NCI-H2081 (cell line): ENCODE data around the gene TNFSF13.
"Not testable (repeated sequence)": the region's sequence is repeated elsewhere in the genome, so short reads cannot be mapped to it uniquely, and the experiment has no call there.

Experiments
- DNase-seq, 2 experiments: peaks; one replicate each; lab custom pipeline; 2025; lab: John Stamatoyannopoulos, UW

Gene TNFSF13

DNA sequence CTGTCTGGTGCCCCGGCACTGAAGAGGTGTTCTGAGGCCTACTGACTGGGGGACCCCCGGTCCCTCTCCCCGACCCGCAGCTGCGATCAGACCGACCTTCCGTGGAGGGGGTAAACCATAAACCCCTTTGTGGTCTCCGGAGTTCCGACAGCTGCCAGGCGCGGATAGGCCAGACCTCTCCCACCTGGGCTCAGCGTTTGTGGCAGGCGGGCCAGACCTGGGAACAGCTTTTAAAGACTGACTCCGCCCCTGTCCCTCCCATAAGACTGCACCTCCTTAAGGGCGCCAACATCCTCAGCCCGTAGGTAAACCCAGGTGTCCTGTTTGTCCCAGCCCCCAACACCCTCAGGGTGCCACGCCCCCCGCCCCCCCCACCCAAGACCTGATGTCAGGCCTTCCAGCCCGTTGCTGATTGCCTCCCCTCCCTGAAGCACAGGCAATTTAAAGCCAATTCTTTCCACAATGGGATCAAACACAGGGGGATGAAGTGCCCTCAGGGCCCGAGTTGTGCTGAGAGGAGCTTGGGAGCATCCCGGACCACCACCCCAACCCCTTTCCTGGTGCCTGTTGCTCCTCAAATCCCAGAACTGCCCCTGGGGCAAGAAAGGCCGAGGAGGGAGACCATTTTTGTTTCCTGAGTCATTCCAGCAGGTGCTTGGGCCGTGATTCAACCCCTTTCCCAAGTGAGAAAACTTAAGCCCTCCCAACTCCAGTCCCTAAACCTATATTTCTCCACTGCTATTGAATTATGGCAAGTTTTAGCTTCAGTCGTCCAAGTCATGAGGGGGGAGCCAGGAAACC, 31.5 kb downstream of the TNFSF13 start, which contains the start of gene SOX15:
Gene SOX15, minus strand, starts transcription at position 204 of the 801 bp plus-strand sequence. CDS start 418 bp downstream, outside the sequence.
- no peak for DNase-seq

GRCh38 chr17:7590743-7591142, 32.2 kb downstream of the TNFSF13 start:
- DNase-seq: no peak

DNA sequence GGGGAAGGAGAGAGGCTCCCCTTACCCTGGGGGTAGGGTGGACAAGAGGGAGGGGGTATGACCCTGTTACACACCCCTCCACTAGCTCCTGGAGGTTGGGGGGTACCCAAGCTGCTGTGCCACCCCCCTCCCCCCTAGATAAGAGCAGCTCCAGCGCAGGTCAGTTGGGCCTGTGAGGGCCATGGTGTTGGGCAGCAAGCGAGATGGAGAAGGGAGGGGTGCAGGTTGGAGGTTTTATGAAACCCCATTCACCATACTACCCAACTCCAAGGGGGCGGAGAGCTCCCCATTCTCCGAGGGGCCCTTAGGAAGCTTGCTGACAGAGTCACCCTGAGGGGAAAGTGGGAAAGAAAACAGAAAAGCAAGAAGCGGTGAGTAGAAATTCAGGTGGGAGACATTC, 33.0 kb downstream of the TNFSF13 start:
- no peak for DNase-seq

DNA sequence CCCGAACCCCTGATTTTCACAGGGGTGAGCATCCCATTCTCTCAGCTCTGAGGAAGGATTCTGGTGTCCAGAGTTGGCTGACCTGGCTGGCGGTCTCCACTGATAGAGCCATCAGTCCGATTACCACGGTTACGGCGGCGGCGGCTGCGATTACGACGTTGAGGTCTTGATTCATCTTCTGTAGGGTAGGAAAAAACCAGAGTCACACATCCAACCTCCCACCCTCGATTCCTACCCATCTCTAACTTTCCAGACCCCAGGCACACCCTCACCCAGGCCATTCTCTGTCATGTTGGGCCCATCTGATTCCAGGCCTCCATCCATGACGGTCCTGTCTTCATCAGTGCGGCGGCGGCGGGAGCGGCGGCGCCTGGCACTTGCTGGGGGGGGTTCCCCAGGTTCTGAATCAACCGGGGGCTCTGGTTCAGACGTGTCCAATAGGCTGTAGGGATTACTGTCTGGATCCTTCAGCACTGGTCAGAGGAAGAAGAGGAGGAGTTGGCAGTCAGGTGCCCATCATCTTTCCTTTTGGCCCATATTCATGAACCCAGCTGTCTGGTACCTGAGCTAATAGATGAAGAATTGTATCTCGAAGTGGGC, 34.0 kb downstream of the TNFSF13 start:
- DNase-seq: no peak

- DNase-seq: no peak
Measured at GRCh38 chr17:7593296-7593695, 34.7 kb downstream of the TNFSF13 start.

- not testable (repeated sequence) for DNase-seq
Measured at GRCh38 chr17:7597561-7597960, 39.0 kb downstream of the TNFSF13 start.

- no peak for DNase-seq
Measured at GRCh38 chr17:7606280-7606679, 47.7 kb downstream of the TNFSF13 start.

GRCh38 chr17:7610641-7611040, 52.1 kb downstream of the TNFSF13 start:
- DNase-seq: no peak
